ENCODE measurements around the gene OOSP4A.

OOSP4A gene

DNA sequence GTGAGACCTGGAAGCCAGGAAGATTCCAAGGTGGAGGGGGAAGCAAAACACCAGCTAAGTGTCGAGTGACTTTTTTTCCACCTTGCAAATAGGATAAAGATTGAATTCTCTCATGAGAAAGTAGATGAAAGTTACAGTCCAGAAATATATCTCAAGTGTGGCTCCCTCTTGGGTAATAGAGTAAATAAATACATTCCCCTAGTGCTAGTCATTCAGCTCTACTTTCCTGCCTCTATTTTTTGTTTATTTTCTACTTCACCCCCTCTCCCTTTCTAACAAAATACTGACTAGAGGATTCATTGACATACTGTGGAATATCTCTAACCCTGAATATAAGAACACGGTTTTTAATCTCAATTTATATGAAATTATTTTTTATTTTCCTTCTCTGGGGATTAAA lies 34.0 kb downstream of the OOSP4A start:
- no peak for DNase-seq
- no peaks in the 10 kb centered on the region for H3K27me3 ChIP-seq (replicated peaks in 2 of 5; ENCODE audit: control insufficient read depth in 4 of 5, insufficient read depth in 5 of 5, low read length in 4 of 5)
- H3K9me3 ChIP-seq (ENCODE audit: control extremely low read depth in 1 of 5, control insufficient read depth in 4 of 5, insufficient read depth in 2 of 5, low read depth in 1 of 5, low read length in 4 of 5), result peaks cover 1 to 7% (median 4%) of the 10 kb centered on the region in 5 experiments
- no peaks in the 10 kb centered on the region for H3K36me3 ChIP-seq (ENCODE audit: control insufficient read depth in 4 of 4, insufficient read depth in 4 of 4, low read length in 3 of 4)
- WGBS (ENCODE audit: insufficient coverage), result no CpG with 5 or more reads among the region's 2 CpGs
- POLR2A ChIA-PET, result no interaction called here
- H3K4me3 ChIP-seq (ENCODE audit: control insufficient read depth in 1 of 7, extremely low read depth in 1 of 7, insufficient read depth in 4 of 7, low read depth in 2 of 7, low read length in 6 of 7), result no peak overlapping the region
- no peak overlapping the region for H3K27ac ChIP-seq (ENCODE audit: insufficient read depth in 1 of 2, low read depth in 1 of 2, low read length in 2 of 2, poor library complexity in 1 of 2, severe bottlenecking in 2 of 2)
- no peaks in the 10 kb centered on the region for H3K4me1 ChIP-seq (ENCODE audit: control extremely low read depth in 1 of 4, control insufficient read depth in 4 of 4, insufficient read depth in 4 of 4, low read length in 3 of 4)
- CTCF ChIA-PET, result no interaction called here

DNA sequence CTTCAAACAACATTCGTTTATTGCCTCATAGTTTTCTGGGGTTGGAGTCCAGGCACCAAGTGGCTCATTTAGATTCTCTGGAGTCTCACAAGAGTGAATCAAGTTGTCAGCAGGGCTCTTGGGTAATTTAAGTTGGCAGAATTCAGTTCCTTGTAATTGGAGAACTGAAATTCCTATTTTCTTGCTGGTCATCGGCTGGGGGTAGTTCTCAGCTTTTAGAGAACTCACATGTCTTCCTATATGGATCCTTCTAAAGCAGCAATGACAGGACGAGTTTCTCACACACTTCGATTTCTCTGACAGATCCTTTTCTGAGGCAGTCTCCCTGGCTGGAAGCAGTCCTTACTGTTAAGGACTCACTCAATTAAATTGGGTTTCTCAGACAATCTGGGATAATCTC lies 35.9 kb downstream of the OOSP4A start:
- ChIA-PET CTCF (no interaction called here), POLR2A (no interaction called here)
- H3K27ac ChIP-seq (ENCODE audit: insufficient read depth in 1 of 2, low read depth in 1 of 2, low read length in 2 of 2, poor library complexity in 1 of 2, severe bottlenecking in 2 of 2), result no peak overlapping the region

GRCh38 chr11:60003729-60004128 lies 39.9 kb downstream of the OOSP4A start:
- CTCF ChIA-PET, result interaction anchor here (1.0 kb wide), 1 partner anchor 9 kb away, joined by 4 read pairs; no protein-coding TSS in a partner anchor

More for the DNA sequence above, 35.9 kb downstream of the OOSP4A start:
- no peak for DNase-seq
- WGBS (ENCODE audit: insufficient coverage), result 95% methylated on average over 4 of the region's 4 CpGs
- no peaks in the 10 kb centered on the region for H3K4me1 ChIP-seq (ENCODE audit: control extremely low read depth in 1 of 4, control insufficient read depth in 4 of 4, insufficient read depth in 4 of 4, low read length in 3 of 4)
- H3K36me3 ChIP-seq (ENCODE audit: control insufficient read depth in 4 of 4, insufficient read depth in 4 of 4, low read length in 3 of 4), result no peaks in the 10 kb centered on the region
- H3K9me3 ChIP-seq (ENCODE audit: control extremely low read depth in 1 of 5, control insufficient read depth in 4 of 5, insufficient read depth in 2 of 5, low read depth in 1 of 5, low read length in 4 of 5), result peaks cover 0 to 4% (median 0%) of the 10 kb centered on the region in 5 experiments
- no peak overlapping the region for H3K4me3 ChIP-seq (ENCODE audit: control insufficient read depth in 1 of 7, extremely low read depth in 1 of 7, insufficient read depth in 4 of 7, low read depth in 2 of 7, low read length in 6 of 7)
- no peaks in the 10 kb centered on the region for H3K27me3 ChIP-seq (replicated peaks in 2 of 5; ENCODE audit: control insufficient read depth in 4 of 5, insufficient read depth in 5 of 5, low read length in 4 of 5)

DNA sequence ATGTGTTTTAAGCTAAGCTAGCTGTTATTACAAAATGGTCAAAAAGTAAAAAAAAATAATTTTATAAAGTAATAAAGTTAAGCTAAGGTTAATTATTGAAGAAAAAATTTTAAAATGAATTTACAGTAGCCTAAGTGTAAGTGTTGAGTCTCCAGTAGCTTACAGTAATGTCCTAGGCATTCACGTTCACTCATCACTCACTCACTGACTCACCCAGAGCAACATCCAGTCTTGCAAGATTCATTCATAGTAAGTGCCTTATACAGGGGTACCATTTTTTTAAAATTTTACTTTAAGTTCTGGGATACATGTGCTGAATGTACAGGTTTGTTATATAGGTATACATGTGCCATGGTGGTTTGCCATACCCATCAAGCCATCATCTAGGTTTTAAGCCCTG lies 41.5 kb downstream of the OOSP4A start:
- H3K4me1 ChIP-seq (ENCODE audit: control extremely low read depth in 1 of 4, control insufficient read depth in 4 of 4, insufficient read depth in 4 of 4, low read length in 3 of 4), result no peaks in the 10 kb centered on the region
- ChIA-PET POLR2A (no interaction called here), CTCF (no interaction called here)
- H3K4me3 ChIP-seq (ENCODE audit: control insufficient read depth in 1 of 7, extremely low read depth in 1 of 7, insufficient read depth in 4 of 7, low read depth in 2 of 7, low read length in 6 of 7), result no peak overlapping the region
- H3K27ac ChIP-seq (ENCODE audit: insufficient read depth in 1 of 2, low read depth in 1 of 2, low read length in 2 of 2, poor library complexity in 1 of 2, severe bottlenecking in 2 of 2), result no peak overlapping the region
- WGBS (ENCODE audit: insufficient coverage), result no CpG with 5 or more reads among the region's 1 CpG
- H3K27me3 ChIP-seq (replicated peaks in 2 of 5; ENCODE audit: control insufficient read depth in 4 of 5, insufficient read depth in 5 of 5, low read length in 4 of 5), result no peaks in the 10 kb centered on the region
- H3K9me3 ChIP-seq (ENCODE audit: control extremely low read depth in 1 of 5, control insufficient read depth in 4 of 5, insufficient read depth in 2 of 5, low read depth in 1 of 5, low read length in 4 of 5), result peaks cover 0 to 3% (median 0%) of the 10 kb centered on the region in 5 experiments
- no peak for DNase-seq
- H3K36me3 ChIP-seq (ENCODE audit: control insufficient read depth in 4 of 4, insufficient read depth in 4 of 4, low read length in 3 of 4), result no peaks in the 10 kb centered on the region

More at GRCh38 chr11:60003729-60004128, 39.9 kb downstream of the OOSP4A start:
- no peak for DNase-seq
- Histone ChIP-seq H3K36me3 (ENCODE audit: control insufficient read depth in 4 of 4, insufficient read depth in 4 of 4, low read length in 3 of 4) (no peaks in the 10 kb centered on the region), H3K4me1 (ENCODE audit: control extremely low read depth in 1 of 4, control insufficient read depth in 4 of 4, insufficient read depth in 4 of 4, low read length in 3 of 4) (no peaks in the 10 kb centered on the region), H3K27ac (ENCODE audit: insufficient read depth in 1 of 2, low read depth in 1 of 2, low read length in 2 of 2, poor library complexity in 1 of 2, severe bottlenecking in 2 of 2) (no peak overlapping the region), H3K4me3 (ENCODE audit: control insufficient read depth in 1 of 7, extremely low read depth in 1 of 7, insufficient read depth in 4 of 7, low read depth in 2 of 7, low read length in 6 of 7) (no peak overlapping the region), H3K9me3 (ENCODE audit: control extremely low read depth in 1 of 5, control insufficient read depth in 4 of 5, insufficient read depth in 2 of 5, low read depth in 1 of 5, low read length in 4 of 5) (peaks cover 0 to 4% (median 1%) of the 10 kb centered on the region in 5 experiments), H3K27me3 (replicated peaks in 2 of 5; ENCODE audit: control insufficient read depth in 4 of 5, insufficient read depth in 5 of 5, low read length in 4 of 5) (no peaks in the 10 kb centered on the region)
- POLR2A ChIA-PET, result no interaction called here
- no CpG with 5 or more reads among the region's 2 CpGs for WGBS (ENCODE audit: insufficient coverage)

- H3K9me3 ChIP-seq (ENCODE audit: control extremely low read depth in 1 of 5, control insufficient read depth in 4 of 5, insufficient read depth in 2 of 5, low read depth in 1 of 5, low read length in 4 of 5), result no peaks in the 10 kb centered on the region
- H3K27me3 ChIP-seq (replicated peaks in 2 of 5; ENCODE audit: control insufficient read depth in 4 of 5, insufficient read depth in 5 of 5, low read length in 4 of 5), result no peaks in the 10 kb centered on the region
- no peaks in the 10 kb centered on the region for H3K36me3 ChIP-seq (ENCODE audit: control insufficient read depth in 4 of 4, insufficient read depth in 4 of 4, low read length in 3 of 4)
- POLR2A ChIA-PET, result no interaction called here
- no peak within 1 kb of the TSS for H3K4me3 ChIP-seq (ENCODE audit: control insufficient read depth in 1 of 7, extremely low read depth in 1 of 7, insufficient read depth in 4 of 7, low read depth in 2 of 7, low read length in 6 of 7)
- H3K4me1 ChIP-seq (ENCODE audit: control extremely low read depth in 1 of 4, control insufficient read depth in 4 of 4, insufficient read depth in 4 of 4, low read length in 3 of 4), result peaks cover 0 to 2% (median 0%) of the 10 kb centered on the region in 4 experiments
- CTCF ChIA-PET, result interaction anchor here (1.1 kb wide), 1 partner anchor 14 kb away, joined by 3 read pairs; no protein-coding TSS in a partner anchor
- no peak for DNase-seq
- 100% methylated on average over 1 of the region's 1 CpG for WGBS (ENCODE audit: insufficient coverage)
- H3K27ac ChIP-seq (ENCODE audit: insufficient read depth in 1 of 2, low read depth in 1 of 2, low read length in 2 of 2, poor library complexity in 1 of 2, severe bottlenecking in 2 of 2), result no peak within 1 kb of the TSS
Measured at GRCh38 chr11:60016881-60017280, 53.0 kb downstream of the OOSP4A start, which contains the start of gene OOSP4B. Gene OOSP4B (plus strand): TSS chr11:60017181.

GRCh38 chr11:60018058-60018457 lies 54.2 kb downstream of the OOSP4A start:
- ChIA-PET CTCF (no interaction called here), POLR2A (no interaction called here)

More at GRCh38 chr11:60018058-60018457, 54.2 kb downstream of the OOSP4A start:
- WGBS (ENCODE audit: insufficient coverage), result 97% methylated on average over 5 of the region's 8 CpGs
- Histone ChIP-seq H3K4me3 (ENCODE audit: control insufficient read depth in 1 of 7, extremely low read depth in 1 of 7, insufficient read depth in 4 of 7, low read depth in 2 of 7, low read length in 6 of 7) (no peak overlapping the region), H3K9me3 (ENCODE audit: control extremely low read depth in 1 of 5, control insufficient read depth in 4 of 5, insufficient read depth in 2 of 5, low read depth in 1 of 5, low read length in 4 of 5) (no peaks in the 10 kb centered on the region), H3K27ac (ENCODE audit: insufficient read depth in 1 of 2, low read depth in 1 of 2, low read length in 2 of 2, poor library complexity in 1 of 2, severe bottlenecking in 2 of 2) (no peak overlapping the region), H3K27me3 (replicated peaks in 2 of 5; ENCODE audit: control insufficient read depth in 4 of 5, insufficient read depth in 5 of 5, low read length in 4 of 5) (no peaks in the 10 kb centered on the region), H3K4me1 (ENCODE audit: control extremely low read depth in 1 of 4, control insufficient read depth in 4 of 4, insufficient read depth in 4 of 4, low read length in 3 of 4) (peaks cover 0 to 2% (median 0%) of the 10 kb centered on the region in 4 experiments), H3K36me3 (ENCODE audit: control insufficient read depth in 4 of 4, insufficient read depth in 4 of 4, low read length in 3 of 4) (no peaks in the 10 kb centered on the region)
- DNase-seq, result no peak

Data from common myeloid progenitor, CD34-positive (primary cell).